DND-41 (cell line): ENCODE results near the gene SCAMP1.

ENCODE experiments used
- ATAC-seq: fragments of 200-7000 bp; cut with Tn5 transposase; 3 replicates; pipeline ENCODE4 v1.9.1; 2021; ENCODE audit warnings: low read depth; ENCODE audit not compliant: insufficient read depth
- DNase-seq: peaks from one replicate; pipeline ENCODE4 v3.0.0-alpha.2; 2020
- H2AFZ ChIP-seq: 2 replicates; pipeline ENCODE4 v1.6.0; 2012; ENCODE audit warnings: low read depth, low read length
- H3K27ac ChIP-seq: 2 replicates; pipeline ENCODE4 v1.5.1; 2012; ENCODE audit warnings: low read length, inconsistent platforms
- H3K27me3 ChIP-seq: fragments of 200-600 bp; sonication (generic); 2 replicates; pipeline ENCODE4 v1.6.0; 2012; ENCODE audit warnings: low read length, mild to moderate bottlenecking, inconsistent platforms; ENCODE audit not compliant: insufficient read depth, poor library complexity
- H3K36me3 ChIP-seq: 2 replicates; pipeline ENCODE4 v1.5.1; 2012; ENCODE audit warnings: low read length, inconsistent platforms; ENCODE audit not compliant: insufficient read depth
- H3K4me1 ChIP-seq: 2 replicates; pipeline ENCODE4 v1.5.1; 2012; ENCODE audit warnings: mild to moderate bottlenecking, low read length; ENCODE audit not compliant: insufficient read depth
- H3K4me2 ChIP-seq: 2 replicates; pipeline ENCODE4 v1.6.0; 2012; ENCODE audit warnings: mild to moderate bottlenecking, moderate library complexity, low read length, inconsistent platforms; ENCODE audit not compliant: insufficient read depth
- H3K4me3 ChIP-seq, 2 experiments: fragments of 200-600 bp in 1 of 2; shearing (Covaris generic) in 1 of 2; 2 replicates each; pipeline ENCODE4 v1.5.1; 2012 to 2016; ENCODE audit warnings: inconsistent platforms in 2 of 2, low read length in 2 of 2, mild to moderate bottlenecking in 2 of 2, low read depth in 1 of 2, moderate library complexity in 1 of 2
- H3K79me2 ChIP-seq: 2 replicates; pipeline ENCODE4 v1.6.0; 2012; ENCODE audit warnings: low read length, inconsistent platforms; ENCODE audit not compliant: insufficient read depth
- H3K9ac ChIP-seq: 2 replicates; pipeline ENCODE4 v1.6.0; 2012; ENCODE audit warnings: low read depth, mild to moderate bottlenecking, inconsistent platforms, low read length, moderate library complexity
- H3K9me3 ChIP-seq: 2 replicates; pipeline ENCODE4 v1.5.1; 2012; ENCODE audit warnings: low read length, moderate library complexity, mild to moderate bottlenecking, inconsistent platforms; ENCODE audit not compliant: insufficient read depth, severe bottlenecking
- H4K20me1 ChIP-seq: 2 replicates; pipeline ENCODE4 v1.6.0; 2012; ENCODE audit warnings: low read length; ENCODE audit not compliant: insufficient read depth
- CTCF ChIP-seq: IDR thresholded peaks from 2 replicates; pipeline ENCODE4 v1.5.1; 2012; ENCODE audit warnings: borderline replicate concordance, low read length, moderate library complexity, mild to moderate bottlenecking; ENCODE audit not compliant: poor library complexity, severe bottlenecking; ENCODE audit errors: extremely low read depth
- EZH2 ChIP-seq: IDR thresholded peaks from 3 replicates; pipeline ENCODE4 v1.6.1; 2012; ENCODE audit warnings: borderline replicate concordance, low read depth, mild to moderate bottlenecking, moderate library complexity, low read length, inconsistent platforms; ENCODE audit not compliant: severe bottlenecking

The SCAMP1 gene, protein sequence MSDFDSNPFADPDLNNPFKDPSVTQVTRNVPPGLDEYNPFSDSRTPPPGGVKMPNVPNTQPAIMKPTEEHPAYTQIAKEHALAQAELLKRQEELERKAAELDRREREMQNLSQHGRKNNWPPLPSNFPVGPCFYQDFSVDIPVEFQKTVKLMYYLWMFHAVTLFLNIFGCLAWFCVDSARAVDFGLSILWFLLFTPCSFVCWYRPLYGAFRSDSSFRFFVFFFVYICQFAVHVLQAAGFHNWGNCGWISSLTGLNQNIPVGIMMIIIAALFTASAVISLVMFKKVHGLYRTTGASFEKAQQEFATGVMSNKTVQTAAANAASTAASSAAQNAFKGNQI

GRCh38 chr5:78359831-78360673 is at the start of gene SCAMP1:
Gene SCAMP1, plus strand, starts transcription at chr5:78360617. Its CDS starts 55 bp downstream, at chr5:78360672.
- peaks cover 48% of the 10 kb centered on the region for H3K79me2 ChIP-seq
- H3K27ac ChIP-seq = peak within 1 kb of the TSS; percentile 97
- H3K4me2 ChIP-seq = peak within 1 kb of the TSS; percentile 95
- TF ChIP-seq EZH2 = no peak
- TF ChIP-seq CTCF = peak; percentile 51
- peaks cover 7% of the 10 kb centered on the region for H3K36me3 ChIP-seq
- H3K4me3 ChIP-seq = peak within 1 kb of the TSS; percentile 86 to 97
- H2AFZ ChIP-seq = peak within 1 kb of the TSS; percentile 94
- no peaks in the 10 kb centered on the region for H3K27me3 ChIP-seq
- no peaks in the 10 kb centered on the region for H4K20me1 ChIP-seq
- peak within 1 kb of the TSS; percentile 80 for H3K9ac ChIP-seq
- DNase-seq (peak; percentile 92), ATAC-seq (peak; percentile 90)
- H3K4me1 ChIP-seq = peaks cover 32% of the 10 kb centered on the region
- H3K9me3 ChIP-seq = no peaks in the 10 kb centered on the region

- H3K27ac ChIP-seq = no peak overlapping the region
- no peaks in the 10 kb centered on the region for H3K36me3 ChIP-seq
- H3K27me3 ChIP-seq = no peaks in the 10 kb centered on the region
- H3K4me3 ChIP-seq = no peak overlapping the region
- H3K9me3 ChIP-seq = no peaks in the 10 kb centered on the region
- DNase-seq = no peak
- H2AFZ ChIP-seq = no peak overlapping the region
- no peak overlapping the region for H3K4me2 ChIP-seq
- H3K4me1 ChIP-seq = no peaks in the 10 kb centered on the region
- TF ChIP-seq EZH2 (no peak), CTCF (no peak)
- no peaks in the 10 kb centered on the region for H4K20me1 ChIP-seq
- no peak for ATAC-seq
- no peaks in the 10 kb centered on the region for H3K79me2 ChIP-seq
- no peak overlapping the region for H3K9ac ChIP-seq
Observed at GRCh38 chr5:78317515-78317914, 42.9 kb upstream of the SCAMP1 start.

DNA sequence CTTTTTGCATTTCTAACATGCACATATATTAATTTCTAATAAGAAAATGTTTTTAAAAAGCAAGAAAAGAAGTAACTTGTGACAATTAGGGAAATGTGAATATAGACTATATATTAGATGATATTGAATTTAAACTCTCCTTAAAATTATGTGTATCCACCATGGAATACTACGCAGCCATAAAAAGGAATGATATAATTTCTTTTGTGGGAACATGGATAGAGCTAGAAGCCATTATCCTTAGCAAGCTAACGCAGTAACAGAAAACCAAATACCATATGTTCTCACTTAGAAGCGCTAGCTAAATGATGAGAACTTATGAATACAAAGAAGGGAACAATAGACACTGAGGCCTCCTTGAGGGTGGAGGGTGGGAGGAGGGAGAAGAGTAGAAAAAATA is 42.1 kb upstream of the SCAMP1 start:
- Histone ChIP-seq H3K27me3 (no peaks in the 10 kb centered on the region), H3K4me1 (no peaks in the 10 kb centered on the region), H3K79me2 (no peaks in the 10 kb centered on the region), H3K9ac (no peak overlapping the region), H3K36me3 (no peaks in the 10 kb centered on the region), H4K20me1 (no peaks in the 10 kb centered on the region), H3K9me3 (no peaks in the 10 kb centered on the region), H3K4me3 (no peak overlapping the region), H3K4me2 (no peak overlapping the region), H3K27ac (no peak overlapping the region), H2AFZ (no peak overlapping the region)
- ATAC-seq (no peak), DNase-seq (no peak)
- TF ChIP-seq CTCF (no peak), EZH2 (no peak)
